NCI-H1930 (cell line): ENCODE data around the gene EYA3.

Experiments used
- DNase-seq, 2 experiments: peaks; one replicate each; lab custom pipeline; 2025; lab: John Stamatoyannopoulos, UW

EYA3 gene

GRCh38 chr1:28112388-28113241 lies 24.2 kb upstream of the EYA3 start:
- DNase-seq = no peak

- no peak for DNase-seq
These were observed 22.7 kb upstream of the EYA3 start for GRCh38 chr1:28111157-28111556.

DNA sequence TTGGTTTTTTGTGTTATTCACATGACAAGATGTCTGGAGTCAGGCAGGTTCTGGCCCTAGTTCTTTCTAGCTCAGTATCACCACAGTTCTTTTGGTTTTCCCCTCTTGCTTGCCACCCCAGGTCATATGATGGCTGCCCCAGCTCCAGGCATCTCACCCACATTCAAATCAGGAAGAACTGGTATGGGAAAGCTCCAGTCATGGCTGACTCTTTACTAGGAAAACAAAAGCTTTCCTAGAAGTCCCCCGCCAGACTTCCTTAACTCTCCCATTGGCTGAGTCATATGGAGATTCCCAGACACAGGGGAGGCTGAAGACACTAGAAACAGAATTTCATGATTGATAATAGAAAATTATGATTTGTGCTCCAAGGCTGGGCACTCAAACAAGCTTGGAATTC lies 22.1 kb upstream of the EYA3 start:
- DNase-seq = no peak

- no peak for DNase-seq
These were observed 21.2 kb upstream of the EYA3 start for GRCh38 chr1:28109639-28110038.

DNA sequence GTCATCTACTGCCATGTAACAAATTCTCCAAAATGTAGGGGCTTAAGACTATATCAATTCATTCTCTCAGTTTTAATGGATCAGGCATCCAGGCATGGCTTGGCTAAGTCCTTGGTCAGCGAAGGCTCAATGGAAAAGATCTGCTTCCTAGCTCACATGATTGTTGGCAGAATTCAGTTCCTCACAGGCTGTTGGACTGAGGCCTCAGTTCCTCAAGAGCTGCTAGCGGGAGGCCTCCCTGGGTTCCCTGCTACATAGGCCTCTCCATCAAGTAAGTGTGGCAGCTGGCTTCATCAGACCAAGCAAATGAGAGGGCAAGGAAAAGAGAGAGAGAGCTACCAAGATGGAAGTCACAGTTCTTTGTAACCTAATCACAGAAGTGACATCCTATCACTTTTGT lies 19.6 kb upstream of the EYA3 start:
- DNase-seq = no peak

- DNase-seq = no peak
These were observed 16.6 kb upstream of the EYA3 start for GRCh38 chr1:28104866-28105467.

DNA sequence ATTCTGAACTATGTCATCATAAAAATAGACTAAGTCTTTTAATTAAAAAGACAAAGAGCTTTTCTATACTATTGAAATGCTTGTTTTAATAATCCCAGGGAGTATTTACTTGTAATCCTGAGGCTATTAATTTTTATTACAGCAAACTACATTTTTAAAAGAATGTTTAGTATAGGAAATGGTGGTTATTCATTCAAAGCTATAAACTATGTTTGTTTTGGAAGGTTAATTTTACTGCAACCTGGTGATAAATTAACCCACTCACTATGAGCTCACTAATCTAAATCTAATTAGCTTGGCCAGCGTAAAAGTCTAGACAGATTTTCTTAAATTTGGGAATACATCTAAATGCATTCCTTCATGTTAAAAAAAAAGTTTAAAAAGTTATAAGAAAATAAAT lies 13.8 kb upstream of the EYA3 start:
- DNase-seq = no peak

DNA sequence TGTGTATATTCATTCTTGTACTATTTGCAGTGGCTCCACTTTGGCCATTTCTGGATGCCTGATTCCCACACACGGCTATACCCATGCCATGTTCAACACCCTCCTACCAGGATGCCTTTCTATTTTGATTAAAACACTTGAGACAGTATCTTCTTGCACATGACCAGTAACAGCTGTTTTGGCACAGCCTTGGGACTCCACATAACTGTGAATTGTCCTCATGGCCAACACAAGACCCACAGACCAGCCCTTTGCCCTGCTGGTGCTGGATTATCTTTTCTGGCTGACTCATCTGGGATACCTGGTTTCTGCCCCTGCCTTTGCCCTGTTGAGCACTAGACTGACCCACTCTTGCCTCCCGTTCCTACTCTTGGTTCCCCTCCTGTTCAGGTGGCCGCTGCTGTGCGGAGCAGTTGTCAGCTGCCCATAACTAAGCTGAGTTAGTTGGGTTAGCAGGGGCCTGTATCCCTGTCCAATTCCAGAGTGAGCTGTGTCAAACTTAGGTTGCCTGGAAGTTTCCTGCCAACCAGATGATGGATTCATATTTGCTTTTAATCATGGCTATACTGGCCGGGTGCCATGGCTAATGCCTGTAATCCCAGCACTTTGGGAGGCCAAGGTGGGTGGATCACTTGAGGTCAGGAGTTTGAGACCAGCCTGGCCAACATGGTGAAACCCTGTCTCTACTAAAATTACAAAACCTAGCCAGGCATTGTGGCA lies 10.8 kb upstream of the EYA3 start:
- DNase-seq = no peak

DNA sequence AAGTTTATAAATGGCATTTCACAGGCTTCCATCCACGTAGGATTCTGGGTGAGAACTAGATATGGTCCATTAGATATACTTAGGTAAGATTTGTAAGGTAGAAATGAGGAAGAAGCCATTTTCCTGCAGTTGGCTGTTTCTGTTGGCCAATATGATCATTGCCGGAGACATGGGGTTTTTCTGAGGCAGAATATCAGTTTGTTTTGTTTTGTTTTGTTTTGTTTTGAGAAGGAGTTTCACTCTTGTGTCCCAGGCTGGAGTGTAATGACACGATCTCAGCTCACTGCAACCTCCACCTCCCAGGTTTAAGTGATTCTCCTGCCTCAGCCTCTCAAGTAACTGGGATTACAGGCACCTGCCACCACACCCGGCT lies 8.7 kb upstream of the EYA3 start:
- DNase-seq = no peak

DNA sequence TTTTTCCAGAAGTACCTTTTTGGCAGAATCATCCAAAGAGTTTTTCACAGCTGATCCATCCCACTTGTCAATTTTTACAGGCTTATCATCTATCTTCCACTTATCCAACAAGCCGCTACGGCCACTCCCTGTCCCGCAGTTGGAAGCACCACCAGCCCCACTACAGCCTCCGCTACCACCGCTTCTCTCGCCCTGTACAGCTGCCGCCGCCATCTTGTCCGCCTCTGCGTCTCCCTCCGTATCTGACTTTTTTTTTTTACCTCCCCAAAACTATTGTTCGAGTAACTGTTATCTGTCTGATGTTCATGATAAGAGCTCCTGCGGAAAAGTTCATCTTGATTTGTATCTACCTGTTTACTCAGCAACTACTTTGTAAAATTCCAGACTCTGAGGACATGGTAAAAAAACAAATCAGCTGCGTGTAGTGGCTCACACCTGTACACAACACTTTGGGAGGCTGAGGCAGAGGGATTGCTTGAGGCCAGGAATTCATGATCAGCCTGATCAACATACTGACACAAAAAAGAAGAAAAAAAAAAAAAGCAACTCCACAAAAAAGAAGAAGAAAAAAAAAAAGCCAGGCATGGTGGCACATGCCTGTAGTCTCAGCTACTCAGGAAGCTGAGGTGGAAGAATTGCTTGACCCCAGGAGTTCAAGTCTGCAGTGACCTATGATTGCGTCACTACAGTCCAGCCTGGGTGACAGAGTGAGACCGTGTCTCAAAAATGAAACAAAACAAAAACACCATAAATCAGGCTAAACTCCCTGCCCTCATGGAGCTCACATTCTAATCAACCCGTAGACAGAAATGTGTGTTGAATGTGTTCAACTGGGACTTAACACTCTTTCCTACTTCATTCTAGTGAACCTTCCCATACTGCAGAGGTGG lies 8.0 kb upstream of the EYA3 start:
- DNase-seq = no peak

- peak in 1 of 2 experiments; percentile 37 for DNase-seq
These were observed 2.8 kb upstream of the EYA3 start for GRCh38 chr1:28091043-28091781.

DNA sequence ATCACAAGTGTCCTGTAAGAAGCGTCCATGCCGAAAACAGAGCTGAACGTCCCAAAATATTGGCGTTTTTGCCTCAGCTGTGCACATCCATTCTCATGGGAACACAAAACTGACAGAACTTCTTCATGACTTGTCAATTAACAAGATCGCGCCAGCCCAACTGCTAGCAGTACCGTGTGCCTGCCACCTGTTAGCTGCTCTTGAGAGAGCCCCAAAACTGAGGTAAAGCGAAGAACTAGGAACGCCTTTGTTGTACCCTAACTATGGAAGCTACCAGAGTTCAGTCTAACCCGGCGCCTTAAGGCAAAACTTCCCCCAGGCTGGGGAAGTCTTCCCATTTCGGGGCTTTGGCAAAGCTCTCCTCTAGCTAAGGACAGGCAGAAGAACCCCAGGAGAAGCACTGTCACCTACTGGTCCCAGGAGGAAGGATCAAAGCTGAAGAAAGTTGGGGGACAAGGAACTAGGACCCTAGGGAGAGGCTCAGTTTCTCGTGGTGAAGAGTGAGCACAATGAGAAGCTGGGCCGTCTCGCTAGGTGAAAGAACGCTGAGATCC lies 719 bp downstream of the EYA3 start:
- no peak for DNase-seq

DNA sequence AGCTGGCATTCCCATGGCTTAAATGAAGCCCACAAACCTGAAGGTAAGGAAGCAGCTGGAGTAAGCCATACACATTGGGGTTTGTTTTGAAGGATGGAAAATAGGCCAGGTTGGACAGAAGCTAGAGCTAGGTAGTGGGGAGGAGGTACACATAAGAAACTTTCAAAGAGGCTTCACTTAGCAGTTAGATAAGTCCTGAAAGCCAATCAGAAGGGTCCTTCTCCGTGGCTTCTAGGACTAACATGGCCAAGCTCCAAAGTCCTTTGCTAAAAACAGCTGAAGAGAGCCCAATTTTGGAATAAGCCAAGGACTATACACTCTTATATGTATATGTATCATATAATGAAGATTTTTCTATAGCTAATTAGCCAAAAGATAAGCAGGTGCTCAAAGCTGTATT lies 1.8 kb downstream of the EYA3 start:
- DNase-seq = no peak

DNA sequence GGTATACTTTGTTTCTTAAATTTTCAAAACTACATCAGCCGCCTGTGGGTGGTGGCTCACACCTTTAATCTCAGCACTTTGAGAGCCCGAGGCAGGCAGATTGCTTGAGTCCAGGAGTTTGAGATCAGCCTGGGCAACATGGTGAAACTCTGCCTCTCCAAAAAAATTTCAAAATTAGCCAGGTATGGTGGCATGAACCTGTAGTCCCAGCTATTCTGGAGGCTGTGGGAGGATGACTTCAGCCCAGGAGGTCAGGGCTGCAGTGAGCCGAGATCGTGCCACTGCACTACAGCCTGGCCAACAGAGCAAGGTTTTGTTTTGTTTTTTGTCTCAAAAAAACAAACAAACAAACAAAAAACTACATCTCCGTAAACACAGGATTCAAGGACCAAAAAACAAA lies 3.3 kb downstream of the EYA3 start:
- DNase-seq = no peak

DNA sequence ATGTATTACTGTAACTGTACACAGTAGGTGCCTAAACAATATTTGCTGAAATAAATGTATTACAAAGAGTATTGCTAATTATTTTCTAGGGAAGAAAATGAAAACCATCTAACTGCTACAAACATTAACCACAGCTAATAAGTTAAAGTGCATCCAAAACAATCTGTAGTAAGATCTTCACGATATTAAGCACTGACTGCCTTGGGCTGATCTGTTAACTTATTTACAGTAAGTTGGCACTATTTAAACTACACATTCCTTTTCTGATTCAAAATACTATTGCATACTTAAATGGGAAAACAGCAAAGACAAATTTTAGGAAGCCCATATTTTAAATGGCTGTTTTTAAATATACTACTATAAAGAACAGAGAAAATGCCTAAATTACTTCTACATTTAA lies 4.5 kb downstream of the EYA3 start:
- DNase-seq = no peak

DNA sequence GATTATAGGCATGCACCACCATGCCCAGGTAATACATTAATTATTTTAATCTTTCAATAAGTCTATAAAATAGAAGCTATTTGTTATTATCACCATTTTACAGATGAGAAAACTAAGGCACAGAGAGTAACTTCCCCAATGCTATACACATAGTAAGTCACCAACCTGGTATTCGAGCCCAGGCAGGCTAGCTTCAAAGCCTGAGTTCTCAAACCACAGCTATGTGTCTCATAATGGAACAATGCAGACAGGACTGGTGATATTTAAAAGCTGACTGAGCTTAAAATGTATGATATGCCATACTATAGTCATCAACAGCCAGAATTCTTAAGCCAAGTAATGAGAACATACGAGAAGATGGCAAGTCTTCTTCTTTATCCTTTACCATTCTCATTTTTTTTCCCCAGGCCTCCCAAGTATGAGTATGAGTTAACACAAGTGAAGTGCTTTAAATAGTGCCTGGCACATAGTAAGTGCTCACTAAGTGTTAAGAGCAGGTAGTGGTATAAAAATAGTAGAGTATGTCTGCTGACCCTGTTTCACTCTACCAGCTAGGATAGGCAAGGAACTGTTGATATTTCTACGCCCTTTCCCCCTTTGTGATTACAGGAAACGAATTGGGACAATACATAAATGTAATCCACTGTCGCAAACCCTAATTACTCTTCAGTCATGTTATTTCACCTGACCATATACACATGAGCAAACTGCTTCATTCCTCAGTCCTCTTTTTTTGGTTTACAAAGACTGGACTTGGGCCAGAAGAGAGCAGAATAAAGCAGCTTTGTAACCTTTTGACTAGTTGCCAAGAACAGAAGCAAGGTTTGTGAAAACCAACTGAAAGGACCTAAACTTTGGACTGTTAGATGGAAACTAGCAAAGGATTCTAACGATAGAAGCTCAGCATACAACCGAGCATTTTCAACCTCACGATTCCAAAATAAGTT lies 9.5 kb downstream of the EYA3 start:
- DNase-seq = no peak

GRCh38 chr1:28078262-28078661 lies 10.1 kb downstream of the EYA3 start:
- no peak for DNase-seq

- DNase-seq = no peak
These were observed 13.4 kb downstream of the EYA3 start for GRCh38 chr1:28074892-28075511.

DNA sequence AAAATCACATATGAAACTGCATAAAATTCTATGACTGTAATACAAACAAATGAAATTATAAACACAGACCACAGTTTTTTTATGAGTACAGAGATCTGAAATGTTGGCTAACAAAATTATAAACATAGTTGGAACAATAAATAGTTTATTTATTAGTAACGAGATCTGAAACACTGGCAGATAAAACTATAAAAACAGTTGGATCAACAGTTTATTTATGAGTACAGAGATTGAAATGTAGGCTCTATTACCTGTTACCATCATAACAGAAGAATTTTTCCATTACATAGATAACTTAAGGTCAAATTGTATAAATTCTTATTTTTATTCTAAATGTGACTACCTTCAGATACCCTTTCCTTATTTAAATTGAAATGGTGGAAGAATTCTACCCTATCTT lies 14.5 kb downstream of the EYA3 start:
- DNase-seq = no peak

DNA sequence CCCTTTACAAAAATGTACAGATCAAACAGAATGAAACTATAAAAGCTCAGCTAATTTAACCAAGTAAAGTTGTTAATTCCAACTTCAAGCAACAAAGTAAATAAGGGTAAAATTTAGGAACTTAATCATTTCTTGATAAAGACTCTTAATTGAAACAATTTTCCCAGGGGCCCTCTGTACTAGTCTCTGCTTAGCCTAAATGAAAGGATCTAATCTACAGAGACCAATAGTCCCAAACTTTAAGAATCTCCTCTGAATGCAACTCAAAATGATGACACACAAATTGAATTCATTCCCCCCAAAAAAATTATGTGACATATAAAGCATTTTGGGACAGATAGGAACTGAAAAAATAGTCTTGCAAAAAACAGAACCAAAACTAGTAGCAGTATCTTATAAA lies 16.6 kb downstream of the EYA3 start:
- DNase-seq = no peak
